Fibroblast of lung (primary cell): ENCODE measurements around the gene MOBP.

Experiments used
- CTCF ChIP-seq, 2 donors: IDR thresholded peaks in 1 of 2; conservative IDR thresholded peaks in 1 of 2; 1 replicate in 1 of 2; 2 replicates in 1 of 2; pipeline ENCODE4 v1.5.1; 2011 to 2012; ENCODE audit warnings: low read length in 2 of 2, control low read depth in 1 of 2, inconsistent platforms in 1 of 2, low read depth in 1 of 2, mild to moderate bottlenecking in 1 of 2
- EZH2 ChIP-seq: IDR thresholded peaks from 2 replicates; pipeline ENCODE4 v1.5.1; 2012; ENCODE audit warnings: low read length, control low read depth, mild to moderate bottlenecking; ENCODE audit errors: missing control alignments

GRCh38 chr3:39471652-39472051, 4.2 kb downstream of the MOBP start:
- TF ChIP-seq CTCF (conservative IDR thresholded peaks at IDR 0.05 in 1 of 2, IDR thresholded peaks at IDR 0.05 in 1 of 2; ENCODE audit: low read depth in 1 of 2, low read length in 2 of 2): no peak
- TF ChIP-seq EZH2: no peak
